ENCODE data around the gene CAMK1D.

CAMK1D gene

GRCh38 chr10:12631216-12631615 is 281.9 kb downstream of the CAMK1D start:
- no peak for DNase-seq (ENCODE audit: low read depth)

- DNase-seq (ENCODE audit: low read depth): no peak
Observed at GRCh38 chr10:12631787-12632562, 282.6 kb downstream of the CAMK1D start.

- no peak for DNase-seq (ENCODE audit: low read depth)
Observed at GRCh38 chr10:12633776-12634620, 284.7 kb downstream of the CAMK1D start.

GRCh38 chr10:12634621-12634931 is 285.2 kb downstream of the CAMK1D start:
- DNase-seq (ENCODE audit: low read depth): no peak

- DNase-seq (ENCODE audit: low read depth): no peak
Observed at GRCh38 chr10:12635127-12635541, 285.8 kb downstream of the CAMK1D start.

- DNase-seq (ENCODE audit: low read depth): no peak
Observed at GRCh38 chr10:12636571-12636970, 287.2 kb downstream of the CAMK1D start.

- no peak for DNase-seq (ENCODE audit: low read depth)
Observed at GRCh38 chr10:12637649-12638048, 288.3 kb downstream of the CAMK1D start.

GRCh38 chr10:12638103-12638502 is 288.8 kb downstream of the CAMK1D start:
- no peak for DNase-seq (ENCODE audit: low read depth)

- no peak for DNase-seq (ENCODE audit: low read depth)
Observed at GRCh38 chr10:12638781-12639180, 289.4 kb downstream of the CAMK1D start.

GRCh38 chr10:12639996-12640944 is 290.9 kb downstream of the CAMK1D start:
- no peak for DNase-seq (ENCODE audit: low read depth)

GRCh38 chr10:12642036-12642435 is 292.7 kb downstream of the CAMK1D start:
- no peak for DNase-seq (ENCODE audit: low read depth)

- DNase-seq (ENCODE audit: low read depth): no peak
Observed at GRCh38 chr10:12643279-12643678, 293.9 kb downstream of the CAMK1D start.

- DNase-seq (ENCODE audit: low read depth): no peak
Observed at GRCh38 chr10:12644380-12645144, 295.2 kb downstream of the CAMK1D start.

- no peak for DNase-seq (ENCODE audit: low read depth)
Observed at GRCh38 chr10:12645449-12645848, 296.1 kb downstream of the CAMK1D start.

GRCh38 chr10:12649012-12649584 is 299.8 kb downstream of the CAMK1D start:
- no peak for DNase-seq (ENCODE audit: low read depth)

GRCh38 chr10:12650122-12650521 is 300.8 kb downstream of the CAMK1D start:
- no peak for DNase-seq (ENCODE audit: low read depth)

GRCh38 chr10:12650538-12651298 is 301.4 kb downstream of the CAMK1D start:
- no peak for DNase-seq (ENCODE audit: low read depth)

- no peak for DNase-seq (ENCODE audit: low read depth)
Observed at GRCh38 chr10:12655940-12656339, 306.6 kb downstream of the CAMK1D start.

GRCh38 chr10:12656518-12657142 is 307.3 kb downstream of the CAMK1D start:
- no peak for DNase-seq (ENCODE audit: low read depth)

- no peak for DNase-seq (ENCODE audit: low read depth)
Observed at GRCh38 chr10:12657489-12657888, 308.1 kb downstream of the CAMK1D start.
